IMR-90 (cell line): ENCODE results near the gene AP2B1. TPM values are rescaled to one million over a fixed set of nuclear protein-coding genes. Genes with fewer than 3 reads are reported as not detected.

Experiments
- ATAC-seq: fragments of 200-7000 bp; cut with Tn5 transposase; 2 replicates; pipeline ENCODE4 v1.9.1; 2020; ENCODE audit warnings: low read depth, mild to moderate bottlenecking, moderate library complexity
- BruUV-seq: library from RNA; stranded (reverse); fragments of 400-500 nt; replicated peaks from 2 replicates; lab custom pipeline; 2021; lab: Mats Ljungman, UMichigan
- CTCF ChIA-PET: fragments of 300-600 bp; formaldehyde crosslinking; extraction: SDS; loops from one replicate; lab custom pipeline; 2021; ENCODE audit warnings: antibody characterized with exemption; lab: Yijun Ruan, JAX
- POLR2A ChIA-PET: fragments of 300-600 bp; sonication (Branson Sonifier 250); formaldehyde crosslinking; loops from one replicate; lab custom pipeline; 2022; ENCODE audit warnings: antibody characterized with exemption; ENCODE audit not compliant: unreplicated experiment; lab: Charles Lee
- DNase-seq: peaks from one replicate; pipeline ENCODE4 v3.0.0; 2013
- H2AFZ ChIP-seq: replicated peaks from 2 replicates; pipeline ENCODE3; 2013; ENCODE audit warnings: low read length, mild to moderate bottlenecking; ENCODE audit not compliant: poor library complexity
- H2AK5ac ChIP-seq: 2 replicates; pipeline ENCODE4 v1.6.1; 2013; ENCODE audit warnings: low read depth, low read length, inconsistent platforms
- H2AK9ac ChIP-seq: replicated peaks from 2 replicates; pipeline ENCODE3; 2013; ENCODE audit warnings: mild to moderate bottlenecking, low read depth, low read length, moderate library complexity; ENCODE audit not compliant: poor library complexity
- H2BK120ac ChIP-seq: 2 replicates; pipeline ENCODE4 v1.6.1; 2013; ENCODE audit warnings: low read depth, low read length, inconsistent platforms
- H2BK15ac ChIP-seq: 3 replicates; pipeline ENCODE4 v1.6.1; 2013; ENCODE audit warnings: low read depth, low read length, inconsistent platforms
- H2BK20ac ChIP-seq: 2 replicates; pipeline ENCODE4 v1.6.1; 2013; ENCODE audit warnings: low read depth, mild to moderate bottlenecking, inconsistent platforms, low read length, moderate library complexity
- H2BK5ac ChIP-seq: 2 replicates; pipeline ENCODE4 v1.6.1; 2013; ENCODE audit warnings: mild to moderate bottlenecking, low read depth, low read length, inconsistent platforms; ENCODE audit not compliant: poor library complexity, severe bottlenecking
- H3K14ac ChIP-seq: replicated peaks from 2 replicates; pipeline ENCODE4 v1.6.1; 2013; ENCODE audit warnings: low read depth, low read length, inconsistent platforms
- H3K18ac ChIP-seq: 2 replicates; pipeline ENCODE4 v1.6.1; 2013; ENCODE audit warnings: low read depth, low read length, control low read depth
- H3K23ac ChIP-seq: 2 replicates; pipeline ENCODE4 v1.6.1; 2013; ENCODE audit warnings: low read depth, low read length, inconsistent platforms
- H3K27ac ChIP-seq: 2 replicates; pipeline ENCODE4 v1.5.1; 2013; ENCODE audit warnings: mild to moderate bottlenecking, control low read depth, low read length; ENCODE audit not compliant: insufficient read depth
- H3K27me3 ChIP-seq: 2 replicates; pipeline ENCODE4 v1.6.1; 2013; ENCODE audit warnings: low read length; ENCODE audit not compliant: control insufficient read depth, insufficient read depth
- H3K36me3 ChIP-seq: 2 replicates; pipeline ENCODE4 v1.6.1; 2013; ENCODE audit warnings: low read length, mixed read lengths; ENCODE audit not compliant: control insufficient read depth, insufficient read depth
- H3K4ac ChIP-seq: 2 replicates; pipeline ENCODE4 v1.6.1; 2013; ENCODE audit warnings: low read depth, low read length, inconsistent platforms
- H3K4me1 ChIP-seq: 2 replicates; pipeline ENCODE4 v1.6.1; 2013; ENCODE audit warnings: low read length, mixed read lengths; ENCODE audit not compliant: control insufficient read depth, insufficient read depth
- H3K4me2 ChIP-seq: 2 replicates; pipeline ENCODE4 v1.6.1; 2013; ENCODE audit warnings: low read depth, mild to moderate bottlenecking, control low read depth, low read length, moderate library complexity
- H3K4me3 ChIP-seq: 2 replicates; pipeline ENCODE4 v1.5.1; 2013; ENCODE audit warnings: low read depth, mild to moderate bottlenecking, control low read depth, low read length, moderate library complexity; ENCODE audit not compliant: insufficient read depth
- H3K56ac ChIP-seq: 2 replicates; pipeline ENCODE4 v1.6.1; 2013; ENCODE audit warnings: low read length, inconsistent platforms; ENCODE audit not compliant: insufficient read depth; ENCODE audit errors: extremely low read depth
- H3K79me1 ChIP-seq, 2 experiments: 2 replicates each; pipeline ENCODE4 v1.6.1; 2013; ENCODE audit warnings: low read length in 2 of 2, inconsistent platforms in 1 of 2, low read depth in 1 of 2
- H3K9ac ChIP-seq: 2 replicates; pipeline ENCODE4 v1.6.1; 2013; ENCODE audit warnings: low read depth, low read length, control low read depth
- H3K9me1 ChIP-seq: 2 replicates; pipeline ENCODE4 v1.6.1; 2013; ENCODE audit warnings: low read length, inconsistent platforms; ENCODE audit not compliant: insufficient read depth
- H3K9me3 ChIP-seq: 2 replicates; pipeline ENCODE4 v1.6.1; 2013; ENCODE audit warnings: low read length; ENCODE audit not compliant: control insufficient read depth, insufficient read depth
- H4K20me1 ChIP-seq: 2 replicates; pipeline ENCODE4 v1.6.1; 2013; ENCODE audit warnings: low read length, inconsistent platforms; ENCODE audit not compliant: insufficient read depth
- H4K5ac ChIP-seq: 2 replicates; pipeline ENCODE4 v1.6.1; 2013; ENCODE audit warnings: mild to moderate bottlenecking, low read depth, low read length, control low read depth
- H4K8ac ChIP-seq, 2 experiments: 2 replicates each; pipeline ENCODE4 v1.6.1; 2013; ENCODE audit warnings: low read depth in 2 of 2, low read length in 2 of 2, control low read depth in 1 of 2, inconsistent platforms in 1 of 2
- H4K91ac ChIP-seq: 2 replicates; pipeline ENCODE4 v1.6.1; 2013; ENCODE audit warnings: low read depth, low read length, inconsistent platforms; ENCODE audit not compliant: insufficient read depth
- CHD1 ChIP-seq: IDR thresholded peaks from 2 replicates; pipeline ENCODE4 v1.6.1; 2012; ENCODE audit warnings: low read depth, low read length, improper control_type of control experiment
- ELK1 ChIP-seq: fragments of 150-350 bp; IDR thresholded peaks from 2 replicates; pipeline ENCODE4 v1.6.1; 2016; ENCODE audit warnings: low read depth, mild to moderate bottlenecking, low read length, moderate library complexity, borderline replicate concordance
- NFE2L2 ChIP-seq: fragments of 150-350 bp; IDR thresholded peaks from 2 replicates; pipeline ENCODE4 v1.6.1; 2016; ENCODE audit warnings: low read depth, mild to moderate bottlenecking, low read length
- POLR2A ChIP-seq: IDR thresholded peaks from 2 replicates; pipeline ENCODE4 v1.6.1; 2012; ENCODE audit warnings: mild to moderate bottlenecking, low read depth, low read length
- RCOR1 ChIP-seq: IDR thresholded peaks from 2 replicates; pipeline ENCODE4 v1.6.1; 2012; ENCODE audit warnings: mild to moderate bottlenecking, low read length, improper control_type of control experiment; ENCODE audit not compliant: insufficient replicate concordance
- RFX5 ChIP-seq: IDR thresholded peaks from 2 replicates; pipeline ENCODE4 v1.8.0; 2012; ENCODE audit warnings: low read depth, mild to moderate bottlenecking, low read length, moderate library complexity
- SMC3 ChIP-seq: fragments of 150-350 bp; IDR thresholded peaks from 2 replicates; pipeline ENCODE4 v1.6.1; 2016; ENCODE audit warnings: low read depth, mild to moderate bottlenecking, antibody characterized with exemption, low read length, moderate library complexity
- WGBS, 2 experiments: methylation state at CpG; one replicate each; pipeline versions ENCODE4 v1.1.5 to v1.1.7; 2013; ENCODE audit warnings: missing lambda C conversion rate in 2 of 2; ENCODE audit not compliant: insufficient read length in 1 of 2; ENCODE audit errors: extremely low coverage in 2 of 2; 5-methylcytosine and 5-hydroxymethylcytosine counted together
- dilution Hi-C: fragments of 300-500 bp; cut with HindIII; formaldehyde crosslinking; loops from one replicate; pipeline ENCODE4 v1.14.3; 2018; ENCODE audit warnings: low sequenced_read_pairs; ENCODE audit not compliant: unreplicated experiment
- in situ Hi-C: fragments of 300-500 bp; cut with MboI; formaldehyde crosslinking; loops from 3 replicates; pipeline ENCODE4 v1.14.3; 2019; ENCODE audit warnings: low sequenced_read_pairs, inconsistent platforms, mixed read lengths
- intact Hi-C: fragments of 100-400 bp; cut with micrococcal nuclease; formaldehyde crosslinking; loops from 2 replicates; pipeline ENCODE4 v1.10.0; 2022
- polyA plus RNA-seq, 3 experiments: library from polyadenylated mRNA; depleted of rRNA; stranded (reverse); fragments of >200 nt; gene quantifications; 2 replicates each; pipeline ENCODE4 v1.2.3, GENCODE V29; 2012; ENCODE audit warnings: low replicate concordance in 1 of 3
- total RNA-seq: library from RNA; depleted of rRNA; stranded (reverse); fragments of >200 nt; gene quantifications from 2 replicates; pipeline ENCODE4 v1.2.3, GENCODE V29; 2012
- TF ChIP-seq, protein P1 (sequence below): conservative IDR thresholded peaks from 2 replicates; pipeline ENCODE4 v1.5.1; 2012; ENCODE audit warnings: mild to moderate bottlenecking, low read depth, low read length, improper control_type of control experiment

The AP2B1 gene
- total and polyA plus RNA-seq, 2 of the 4 experiments (the other 2 are of a cell fraction), result 102 to 125 TPM

- Histone ChIP-seq H2BK15ac (no peak overlapping the region), H3K9ac (no peak overlapping the region), H3K4me1 (no peaks in the 10 kb centered on the region), H3K27me3 (peaks cover 48% of the 10 kb centered on the region), H3K4me3 (no peak overlapping the region), H3K9me3 (no peaks in the 10 kb centered on the region), H3K23ac (no peak overlapping the region), H2AK9ac (no peak overlapping the region), H3K9me1 (peaks cover 2% of the 10 kb centered on the region; the same call in 1 of the 2 replicates), H4K20me1 (peaks cover 12% of the 10 kb centered on the region), H3K4ac (no peak overlapping the region), H3K18ac (no peak overlapping the region), H4K8ac (no peak overlapping the region), H2BK120ac (no peak overlapping the region), H3K36me3 (no peaks in the 10 kb centered on the region), H3K4me2 (no peak overlapping the region), H2BK5ac (no peak overlapping the region), H4K91ac (no peak overlapping the region), H2AFZ (no peak overlapping the region), H4K5ac (no peak overlapping the region), H2BK20ac (no peak overlapping the region), H3K56ac (no peak overlapping the region), H2AK5ac (no peak overlapping the region), H3K27ac (no peak overlapping the region), H3K79me1 (no peaks in the 10 kb centered on the region), H3K14ac (no peak overlapping the region)
- ChIA-PET POLR2A (no interaction called here), CTCF (no interaction called here)
- DNase-seq, result peak; percentile 40
- dilution Hi-C loops, result no loop called here
- TF ChIP-seq POLR2A (no peak), NFE2L2 (no peak), ELK1 (no peak), CHD1 (no peak), SMC3 (no peak), RFX5 (no peak), RCOR1 (no peak)
- TF ChIP-seq, protein P1, sequence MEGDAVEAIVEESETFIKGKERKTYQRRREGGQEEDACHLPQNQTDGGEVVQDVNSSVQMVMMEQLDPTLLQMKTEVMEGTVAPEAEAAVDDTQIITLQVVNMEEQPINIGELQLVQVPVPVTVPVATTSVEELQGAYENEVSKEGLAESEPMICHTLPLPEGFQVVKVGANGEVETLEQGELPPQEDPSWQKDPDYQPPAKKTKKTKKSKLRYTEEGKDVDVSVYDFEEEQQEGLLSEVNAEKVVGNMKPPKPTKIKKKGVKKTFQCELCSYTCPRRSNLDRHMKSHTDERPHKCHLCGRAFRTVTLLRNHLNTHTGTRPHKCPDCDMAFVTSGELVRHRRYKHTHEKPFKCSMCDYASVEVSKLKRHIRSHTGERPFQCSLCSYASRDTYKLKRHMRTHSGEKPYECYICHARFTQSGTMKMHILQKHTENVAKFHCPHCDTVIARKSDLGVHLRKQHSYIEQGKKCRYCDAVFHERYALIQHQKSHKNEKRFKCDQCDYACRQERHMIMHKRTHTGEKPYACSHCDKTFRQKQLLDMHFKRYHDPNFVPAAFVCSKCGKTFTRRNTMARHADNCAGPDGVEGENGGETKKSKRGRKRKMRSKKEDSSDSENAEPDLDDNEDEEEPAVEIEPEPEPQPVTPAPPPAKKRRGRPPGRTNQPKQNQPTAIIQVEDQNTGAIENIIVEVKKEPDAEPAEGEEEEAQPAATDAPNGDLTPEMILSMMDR, result no peak
- peak; percentile 42; the same call in 1 of the 2 replicates for ATAC-seq
- intact Hi-C loops, result loop anchor here (10.0 kb wide), 2 partner anchors 309 to 499 kb away; partner anchors contain the start of genes SLFN12 and SLFN5
- no CpG with 5 or more reads among the region's 7 CpGs for WGBS, 2 experiments
- BruUV-seq, result no TSS peak
- in situ Hi-C loops, result loop anchor here (25.0 kb wide), 1 partner anchor 381 kb away; the partner anchor contains the start of gene SLFN11
Measured at GRCh38 chr17:35743626-35744328, 156.7 kb downstream of the AP2B1 start.
